PC-9 (cell line): ENCODE measurements around the gene TRABD2B. TPM values are rescaled to one million over a fixed set of nuclear protein-coding genes. Genes with fewer than 3 reads are reported as not detected.

Source experiments
- BruUV-seq: library from RNA; stranded (reverse); fragments of 400-500 nt; replicated peaks from 2 replicates; lab custom pipeline; 2021; lab: Mats Ljungman, UMichigan
- CTCF ChIA-PET: fragments of 300-600 bp; sonication (Branson Sonifier 250); formaldehyde crosslinking; loops from one replicate; lab custom pipeline; 2022; ENCODE audit warnings: antibody characterized with exemption; lab: Charles Lee
- POLR2A ChIA-PET: fragments of 300-600 bp; sonication (Branson Sonifier 250); formaldehyde crosslinking; loops from one replicate; lab custom pipeline; 2022; ENCODE audit warnings: antibody characterized with exemption; ENCODE audit not compliant: unreplicated experiment; lab: Charles Lee
- DNase-seq, 2 experiments: peaks; one replicate each; pipeline versions ENCODE4 v3.0.0 to v3.0.0-alpha.2; 2015 to 2022; ENCODE audit warnings: mixed read lengths in 1 of 2
- H2AFZ ChIP-seq: fragments of 200-600 bp; sonication (generic); 2 replicates; pipeline ENCODE4 v1.8.1; 2017; ENCODE audit warnings: antibody characterized with exemption
- H3F3A ChIP-seq: fragments of 200-600 bp; sonication (generic); 2 replicates; pipeline ENCODE4 v1.8.1; 2017; ENCODE audit warnings: antibody characterized with exemption, mild to moderate bottlenecking, low read depth; ENCODE audit not compliant: insufficient read depth
- H3K27ac ChIP-seq: fragments of 200-600 bp; sonication (generic); 2 replicates; pipeline ENCODE4 v1.6.1; 2016; ENCODE audit warnings: mixed run types
- H3K27me3 ChIP-seq: fragments of 200-600 bp; sonication (generic); 2 replicates; pipeline ENCODE4 v1.6.1; 2016; ENCODE audit warnings: low read depth, mixed run types; ENCODE audit not compliant: insufficient read depth
- H3K36me3 ChIP-seq: fragments of 200-600 bp; sonication (generic); 2 replicates; pipeline ENCODE4 v1.6.1; 2016; ENCODE audit warnings: low read depth, mixed run types
- H3K4me1 ChIP-seq: fragments of 200-600 bp; sonication (generic); replicated peaks from 2 replicates; pipeline ENCODE4 v1.6.1; 2016; ENCODE audit warnings: mixed run types; ENCODE audit not compliant: insufficient read depth
- H3K4me2 ChIP-seq: fragments of 200-600 bp; sonication (generic); 2 replicates; pipeline ENCODE4 v1.6.1; 2017; ENCODE audit warnings: mixed run types
- H3K4me3 ChIP-seq: fragments of 200-600 bp; sonication (generic); 2 replicates; pipeline ENCODE4 v1.6.1; 2016; ENCODE audit warnings: mixed run types
- H3K79me2 ChIP-seq: fragments of 200-600 bp; sonication (generic); 2 replicates; pipeline ENCODE4 v1.6.1; 2017; ENCODE audit warnings: low read depth, mixed run types
- H3K9me2 ChIP-seq: fragments of 200-600 bp; sonication (generic); 2 replicates; pipeline ENCODE4 v1.8.1; 2017; ENCODE audit warnings: mild to moderate bottlenecking; ENCODE audit not compliant: insufficient read depth
- H3K9me3 ChIP-seq: fragments of 200-600 bp; sonication (generic); 2 replicates; pipeline ENCODE4 v1.8.1; 2016; ENCODE audit warnings: low read depth; ENCODE audit not compliant: insufficient read depth
- H4K20me1 ChIP-seq: fragments of 200-600 bp; sonication (generic); 2 replicates; pipeline ENCODE4 v1.8.1; 2017; ENCODE audit not compliant: insufficient read depth
- CTCF ChIP-seq: fragments of 200-600 bp; sonication (generic); conservative IDR thresholded peaks from 2 replicates; pipeline ENCODE4 v1.6.1; 2017; ENCODE audit warnings: mixed run types, antibody characterized with exemption, mild to moderate bottlenecking, moderate library complexity
- EZH2 ChIP-seq: fragments of 200-600 bp; sonication (generic); IDR thresholded peaks from 2 replicates; pipeline ENCODE4 v1.8.0; 2017; ENCODE audit warnings: antibody characterized with exemption, low read depth
- intact Hi-C: fragments of 100-400 bp; cut with micrococcal nuclease; formaldehyde crosslinking; loops from one replicate; pipeline ENCODE4 v1.10.0; 2022; ENCODE audit not compliant: unreplicated experiment
- total RNA-seq: library from RNA; stranded (reverse); gene quantifications from 2 replicates; pipeline ENCODE4 v1.2.3, GENCODE V29; 2021

TRABD2B gene
- total RNA-seq, 1 experiment from 2014 or later, result not detected

- TF ChIP-seq EZH2 (no peak), CTCF (no peak)
- H4K20me1 ChIP-seq, result no peaks in the 10 kb centered on the region
- DNase-seq, result no peak
- H3F3A ChIP-seq, result no peaks in the 10 kb centered on the region
- H3K4me2 ChIP-seq, result no peak overlapping the region
- ChIA-PET CTCF (no interaction called here), POLR2A (no interaction called here)
- no peak overlapping the region for H3K4me3 ChIP-seq
- no peaks in the 10 kb centered on the region for H3K9me3 ChIP-seq
- peaks cover 8% of the 10 kb centered on the region; the same call in 1 of the 2 replicates for H3K27me3 ChIP-seq
- no peaks in the 10 kb centered on the region for H3K79me2 ChIP-seq
- no peaks in the 10 kb centered on the region for H3K9me2 ChIP-seq
- BruUV-seq, result no TSS peak
- H3K4me1 ChIP-seq, result no peaks in the 10 kb centered on the region
- no peaks in the 10 kb centered on the region for H3K36me3 ChIP-seq
- no peak overlapping the region for H3K27ac ChIP-seq
- H2AFZ ChIP-seq, result no peak overlapping the region
- intact Hi-C loops, result no loop called here
Measured at GRCh38 chr1:47767741-47768100, 229.5 kb downstream of the TRABD2B start.

GRCh38 chr1:47766832-47767740 lies 230.1 kb downstream of the TRABD2B start:
- Histone ChIP-seq H3K27me3 (peaks cover 9% of the 10 kb centered on the region; the same call in 1 of the 2 replicates), H3F3A (no peaks in the 10 kb centered on the region), H4K20me1 (no peaks in the 10 kb centered on the region), H3K4me2 (no peak overlapping the region), H3K9me3 (no peaks in the 10 kb centered on the region), H3K36me3 (no peaks in the 10 kb centered on the region), H3K4me1 (no peaks in the 10 kb centered on the region), H3K27ac (no peak overlapping the region), H3K79me2 (no peaks in the 10 kb centered on the region), H3K4me3 (no peak overlapping the region), H2AFZ (no peak overlapping the region), H3K9me2 (no peaks in the 10 kb centered on the region)
- POLR2A ChIA-PET, result no interaction called here
- BruUV-seq, result no TSS peak
- intact Hi-C loops, result no loop called here
- CTCF ChIA-PET, result no interaction called here
- no peak for TF ChIP-seq EZH2
- TF ChIP-seq CTCF, result no peak
- no peak for DNase-seq

DNA sequence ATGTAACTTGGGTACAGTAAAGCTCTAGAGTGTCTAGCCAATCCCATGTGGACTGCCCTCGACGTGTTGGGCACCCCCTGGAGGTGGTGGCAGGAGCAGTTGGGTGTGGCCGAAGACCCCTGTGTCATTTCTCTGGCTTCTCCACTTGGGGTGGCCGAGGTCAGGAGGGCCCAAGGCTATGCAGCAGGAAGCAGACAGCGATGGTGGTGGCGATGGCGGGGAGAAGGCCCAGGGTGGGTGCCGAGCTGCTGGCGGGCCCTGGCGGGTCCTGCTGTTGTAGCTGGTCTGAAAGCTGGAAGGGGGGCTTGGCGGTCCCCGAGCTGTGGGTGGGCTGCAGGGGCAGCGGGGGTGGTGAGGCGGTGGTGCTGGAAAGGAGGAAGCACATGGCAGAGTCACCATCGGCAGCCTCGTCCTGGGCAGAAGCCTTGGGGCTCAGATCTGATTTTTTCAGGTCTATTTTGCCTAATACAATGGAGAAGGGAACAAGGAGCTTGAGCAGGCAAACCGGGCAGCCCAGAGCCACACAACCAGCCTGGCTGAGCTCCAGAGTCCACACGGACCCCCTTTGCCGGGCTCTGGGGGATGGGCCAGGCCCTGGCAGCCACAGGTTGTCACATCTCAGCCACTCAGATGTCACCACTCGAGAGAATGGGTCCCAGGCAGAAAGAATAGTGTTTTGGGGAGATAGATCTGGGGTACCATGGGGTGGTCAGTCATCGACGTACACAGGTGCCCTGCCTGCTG lies 231.3 kb downstream of the TRABD2B start:
- Histone ChIP-seq H3K9me3 (no peaks in the 10 kb centered on the region), H3K4me2 (no peak overlapping the region), H3K4me1 (no peaks in the 10 kb centered on the region), H3K79me2 (no peaks in the 10 kb centered on the region), H3F3A (no peaks in the 10 kb centered on the region), H3K9me2 (no peaks in the 10 kb centered on the region), H3K36me3 (no peaks in the 10 kb centered on the region), H3K27ac (no peak overlapping the region), H3K4me3 (no peak overlapping the region), H3K27me3 (peaks cover 14% of the 10 kb centered on the region; the same call in 1 of the 2 replicates), H2AFZ (no peak overlapping the region), H4K20me1 (no peaks in the 10 kb centered on the region)
- DNase-seq, result no peak
- TF ChIP-seq EZH2 (no peak), CTCF (no peak)
- intact Hi-C loops, result no loop called here
- ChIA-PET POLR2A (no interaction called here), CTCF (no interaction called here)
- BruUV-seq, result no TSS peak
